HepG2 (cell line): Measurements from ENCODE around the gene GLRX2. TPM values are rescaled to one million over a fixed set of nuclear protein-coding genes. Genes with fewer than 3 reads are reported as not detected.
A peak's percentile ranks its signal among the peaks of the same experiment; 100 is the strongest.

Source experiments
- CEBPZ ChIP-seq: IDR thresholded peaks from 2 replicates; pipeline ENCODE4 v1.6.1; 2012; ENCODE audit warnings: low read length, improper control_type of control experiment
- DMAP1 ChIP-seq: IDR thresholded peaks from 2 replicates; pipeline ENCODE4 v1.6.1; 2016
- ERF ChIP-seq: IDR thresholded peaks from 2 replicates; pipeline ENCODE4 v1.6.1; 2018; ENCODE audit warnings: missing biosample characterization, missing genetic modification reagents
- FOXK2 ChIP-seq: fragments of 450-650 bp; IDR thresholded peaks from 2 replicates; pipeline ENCODE4 v1.6.1; 2016
- HOXA9 ChIP-seq: sonication (generic); formaldehyde crosslinking; IDR thresholded peaks from 2 replicates; pipeline ENCODE4 v1.8.1; 2022; ENCODE audit warnings: missing genetic modification reagents, mild to moderate bottlenecking, moderate library complexity, borderline replicate concordance
- MAX ChIP-seq: IDR thresholded peaks from 2 replicates; pipeline ENCODE4 v1.6.1; 2012; ENCODE audit warnings: inconsistent platforms
- REPIN1 ChIP-seq: sonication (generic); formaldehyde crosslinking; IDR thresholded peaks from 2 replicates; pipeline ENCODE4 v1.8.0; 2022; ENCODE audit warnings: missing genetic modification reagents, low read depth, mild to moderate bottlenecking, borderline replicate concordance
- ZBTB46 ChIP-seq: sonication (generic); formaldehyde crosslinking; IDR thresholded peaks from 2 replicates; pipeline ENCODE4 v1.4.0; 2020; ENCODE audit warnings: mild to moderate bottlenecking, missing genetic modification reagents, borderline replicate concordance
- ZBTB7B ChIP-seq: sonication (generic); formaldehyde crosslinking; IDR thresholded peaks from 2 replicates; pipeline ENCODE4 v1.4.0; 2020; ENCODE audit warnings: missing genetic modification reagents
- ZNF333 ChIP-seq: sonication (generic); formaldehyde crosslinking; IDR thresholded peaks from 2 replicates; pipeline ENCODE4 v1.4.0; 2020; ENCODE audit warnings: mild to moderate bottlenecking, missing genetic modification reagents, borderline replicate concordance
- ZNF34 ChIP-seq: sonication (generic); formaldehyde crosslinking; IDR thresholded peaks from 2 replicates; pipeline ENCODE4 v1.4.0; 2020; ENCODE audit warnings: mild to moderate bottlenecking, missing genetic modification reagents, borderline replicate concordance
- ZNF564 ChIP-seq: sonication (generic); formaldehyde crosslinking; IDR thresholded peaks from 2 replicates; pipeline ENCODE4 v1.8.1; 2023; ENCODE audit warnings: mild to moderate bottlenecking, missing genetic modification reagents
- ZNF609 ChIP-seq: sonication (generic); formaldehyde crosslinking; IDR thresholded peaks from 2 replicates; pipeline ENCODE4 v1.4.0; 2020; ENCODE audit warnings: mild to moderate bottlenecking, missing genetic modification reagents, borderline replicate concordance
- ZNF670 ChIP-seq: sonication (generic); formaldehyde crosslinking; IDR thresholded peaks from 2 replicates; pipeline ENCODE4 v1.8.0; 2022; ENCODE audit warnings: mild to moderate bottlenecking, missing genetic modification reagents, borderline replicate concordance
- ZNF713 ChIP-seq: sonication (generic); formaldehyde crosslinking; IDR thresholded peaks from 2 replicates; pipeline ENCODE4 v1.4.0; 2020; ENCODE audit warnings: mild to moderate bottlenecking, missing genetic modification reagents
- polyA plus RNA-seq, 8 experiments: library from polyadenylated mRNA; depleted of rRNA in 3 of 8; stranded (reverse) in 7 of 8; unstranded in 1 of 8; fragments of >200 nt; fragmentation: Illumina TruSeq in 4 of 8; extraction: Trizol in 4 of 8; gene quantifications; 2 replicates each; pipeline versions ENCODE4 v1.2.1 to v1.2.3, GENCODE V29; 2011 to 2016; ENCODE audit warnings: low read depth in 4 of 8, missing spikeins in 1 of 8, mixed read lengths in 1 of 8; ENCODE audit not compliant: insufficient read depth in 1 of 8
- total RNA-seq, 5 experiments: library from RNA; depleted of rRNA; stranded (reverse); fragments of >200 nt; fragmentation: Illumina TruSeq; extraction: Trizol; gene quantifications; 2 replicates each; pipeline ENCODE4 v1.2.3, GENCODE V29; 2016; ENCODE audit warnings: low read depth in 1 of 5
- TF ChIP-seq, protein P1 (sequence below): sonication (generic); formaldehyde crosslinking; IDR thresholded peaks from 2 replicates; pipeline ENCODE4 v1.4.0; 2020; ENCODE audit warnings: missing genetic modification reagents

Gene GLRX2
- total and polyA plus RNA-seq, 2 of the 13 experiments (the other 11 are each of a cell fraction or from before 2014, with no cell fraction given): 11.9 to 39.0 TPM

DNA sequence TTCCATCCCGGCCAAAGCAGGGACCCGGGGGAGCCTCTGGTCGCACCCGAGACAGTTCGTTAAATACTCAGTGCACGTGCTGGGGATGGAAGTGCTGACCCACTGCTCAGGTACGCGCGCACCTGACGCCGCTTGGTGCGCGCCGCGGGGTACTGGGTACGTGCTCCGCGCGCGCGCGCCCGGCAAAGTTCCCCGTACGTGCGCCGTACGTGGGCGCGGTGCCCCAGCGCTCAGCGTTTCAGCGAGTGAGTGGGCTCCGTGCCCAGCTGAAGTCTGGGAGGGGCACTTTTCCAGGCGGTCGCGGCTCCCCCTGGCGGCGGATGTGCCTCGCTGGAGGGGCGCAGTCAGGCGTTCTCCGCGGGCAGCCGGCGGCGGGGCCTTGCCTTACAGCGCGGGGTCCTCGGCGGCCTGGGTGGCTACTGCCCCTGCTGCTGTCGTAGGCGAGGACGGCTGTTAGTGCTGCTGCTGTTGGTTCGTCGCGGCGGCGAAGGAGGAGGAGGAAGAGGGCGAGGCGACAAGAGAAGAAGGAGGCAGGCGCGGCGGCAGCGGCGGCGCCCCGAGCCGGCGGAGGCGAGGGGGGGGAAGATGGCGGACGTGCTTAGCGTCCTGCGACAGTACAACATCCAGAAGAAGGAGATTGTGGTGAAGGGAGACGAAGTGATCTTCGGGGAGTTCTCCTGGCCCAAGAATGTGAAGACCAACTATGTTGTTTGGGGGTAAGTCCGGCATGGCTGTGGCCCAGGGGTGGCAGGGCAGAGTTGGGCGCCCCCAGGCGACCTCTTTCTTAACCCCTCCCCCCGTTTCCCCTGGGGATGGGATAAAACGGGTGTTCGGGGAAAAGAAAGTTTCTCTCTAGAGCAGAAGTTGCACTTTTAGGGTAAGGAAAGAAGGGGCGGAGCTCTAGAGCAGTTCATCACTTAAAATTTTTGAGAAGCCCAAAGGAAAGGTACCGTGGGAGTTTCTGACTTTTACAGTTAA, 16.7 kb upstream of the GLRX2 start, which contains the start of gene CDC73 (continued):
- TF ChIP-seq ZNF609: peak; percentile 77; the same call in 1 of the 2 replicates
- peak; percentile 93 for TF ChIP-seq ZNF34 (CRISPR knock-in tag)
- TF ChIP-seq ZNF670 (CRISPR knock-in tag): no peak; the same call in 1 of the 2 replicates
- peak; percentile 67; the same call in 1 of the 2 replicates for TF ChIP-seq ZNF333
- peak; percentile 96 for TF ChIP-seq ZBTB7B (CRISPR knock-in tag)
- TF ChIP-seq HOXA9 (CRISPR knock-in tag): no peak; the same call in none of the 2 replicates
- TF ChIP-seq DMAP1 (CRISPR knock-in tag): peak; percentile 97
- TF ChIP-seq, protein P1, sequence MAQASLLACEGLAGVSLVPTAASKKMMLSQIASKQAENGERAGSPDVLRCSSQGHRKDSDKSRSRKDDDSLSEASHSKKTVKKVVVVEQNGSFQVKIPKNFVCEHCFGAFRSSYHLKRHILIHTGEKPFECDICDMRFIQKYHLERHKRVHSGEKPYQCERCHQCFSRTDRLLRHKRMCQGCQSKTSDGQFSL (CRISPR knock-in tag): peak; percentile 91
- TF ChIP-seq ZNF713 (CRISPR knock-in tag): no peak; the same call in 1 of the 2 replicates
- TF ChIP-seq MAX: peak; percentile 82
- TF ChIP-seq ERF (CRISPR knock-in tag): peak; percentile 93
- peak; percentile 99 for TF ChIP-seq REPIN1
- TF ChIP-seq FOXK2: no peak
- peak; percentile 87; the same call in 1 of the 2 replicates for TF ChIP-seq ZNF564
- no peak for TF ChIP-seq CEBPZ
- no peak for TF ChIP-seq ZBTB46 (CRISPR knock-in tag)
